Measurements from ENCODE around the gene CPXM2.

CPXM2 gene

DNA sequence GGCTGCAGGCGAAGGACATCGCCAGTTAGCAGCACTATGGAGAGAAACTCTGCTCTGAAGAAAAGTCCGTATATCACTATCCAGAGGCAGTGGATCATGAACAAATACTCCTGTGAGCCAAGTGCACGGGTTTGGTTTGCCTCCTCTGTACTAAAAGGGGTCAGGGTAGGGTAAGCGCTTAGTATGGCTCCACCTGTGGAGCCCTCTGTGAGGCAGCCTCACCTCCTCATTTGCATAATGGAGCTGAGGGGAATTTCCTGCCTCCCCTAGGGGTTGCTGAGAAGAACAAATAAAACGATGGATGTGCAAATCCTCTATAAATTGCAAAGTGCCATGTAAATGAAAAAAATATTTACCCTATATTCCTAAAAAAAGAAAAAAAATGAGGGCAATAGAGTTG, 162.1 kb downstream of the CPXM2 start:
- no peak for DNase-seq

- no peak for DNase-seq
These were observed 164.8 kb downstream of the CPXM2 start for GRCh38 chr10:123726836-123727235.

- DNase-seq = no peak
These were observed 165.2 kb downstream of the CPXM2 start for GRCh38 chr10:123726381-123726780.

- no peak for DNase-seq
These were observed 166.9 kb downstream of the CPXM2 start for GRCh38 chr10:123724747-123725146.

GRCh38 chr10:123722351-123722750, 169.3 kb downstream of the CPXM2 start:
- no peak for DNase-seq

DNA sequence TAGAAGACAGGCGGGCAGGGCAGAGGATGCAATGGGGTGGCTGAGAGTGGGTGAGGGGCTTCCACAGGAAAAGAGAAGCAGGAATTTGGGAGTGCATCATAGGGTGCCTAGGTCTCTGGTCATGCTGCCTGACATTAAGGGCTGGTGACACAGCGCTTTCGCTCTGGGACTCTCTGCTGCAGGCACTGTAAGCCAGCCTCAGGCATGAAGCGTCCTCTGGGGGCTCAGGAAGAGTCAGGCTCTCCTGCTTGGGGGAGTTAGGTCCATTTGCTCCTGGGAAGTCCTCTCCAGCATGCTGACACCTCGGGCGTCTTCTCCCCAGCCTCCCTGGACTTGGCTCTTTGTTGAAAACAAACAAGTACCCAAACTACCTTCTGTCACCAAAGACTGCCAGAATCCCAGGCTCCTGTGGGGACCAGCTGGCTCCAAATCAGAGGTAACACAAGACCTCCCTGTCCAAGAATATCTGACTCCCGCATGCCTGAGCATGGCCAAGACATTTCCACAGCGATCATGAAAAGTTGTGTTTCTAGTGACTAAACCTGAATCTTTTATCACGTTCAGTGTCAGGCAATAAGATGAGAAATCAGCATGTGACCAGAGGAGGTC, 170.1 kb downstream of the CPXM2 start:
- DNase-seq = no peak

DNA sequence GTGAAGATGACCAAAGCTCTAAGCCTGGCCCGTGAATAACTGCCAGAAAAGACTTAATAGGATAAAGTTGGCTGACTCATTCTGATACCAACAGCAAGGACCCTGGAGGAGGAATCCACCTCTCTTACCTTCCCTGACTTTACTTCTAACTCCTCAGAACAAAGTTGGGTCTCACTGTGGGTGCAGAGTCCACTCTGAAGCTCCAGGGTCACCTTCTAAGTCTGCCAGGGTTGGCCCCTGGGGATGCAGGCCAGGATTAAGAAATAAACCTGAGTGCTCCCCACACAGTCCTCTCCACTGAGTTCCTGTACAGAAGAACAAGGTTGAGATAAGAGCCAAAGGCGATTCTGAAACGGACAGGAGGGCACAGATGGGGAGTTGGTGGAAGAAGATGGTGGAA, 171.1 kb downstream of the CPXM2 start:
- DNase-seq = no peak

GRCh38 chr10:123718544-123719060, 173.0 kb downstream of the CPXM2 start:
- no peak for DNase-seq

DNA sequence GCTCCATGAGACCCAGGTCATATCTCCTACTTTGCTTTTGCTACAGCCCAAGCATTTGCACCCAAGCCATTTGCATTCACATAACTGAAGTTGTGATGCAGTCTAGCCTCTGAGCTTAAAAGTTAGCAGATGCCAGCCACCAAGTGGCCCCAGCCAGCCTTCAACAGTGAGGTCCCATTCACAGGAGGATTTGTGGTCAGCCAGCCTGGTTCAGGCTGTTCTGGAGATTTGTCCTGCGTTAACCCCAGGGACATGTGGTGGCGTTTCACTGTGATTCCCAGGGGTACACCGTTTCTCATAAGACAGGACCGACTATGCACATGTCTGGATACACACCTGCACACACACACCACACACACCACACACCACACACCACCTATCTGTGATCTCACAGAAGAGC, 174.3 kb downstream of the CPXM2 start:
- DNase-seq = no peak

GRCh38 chr10:123715546-123715945, 176.1 kb downstream of the CPXM2 start:
- no peak for DNase-seq

DNA sequence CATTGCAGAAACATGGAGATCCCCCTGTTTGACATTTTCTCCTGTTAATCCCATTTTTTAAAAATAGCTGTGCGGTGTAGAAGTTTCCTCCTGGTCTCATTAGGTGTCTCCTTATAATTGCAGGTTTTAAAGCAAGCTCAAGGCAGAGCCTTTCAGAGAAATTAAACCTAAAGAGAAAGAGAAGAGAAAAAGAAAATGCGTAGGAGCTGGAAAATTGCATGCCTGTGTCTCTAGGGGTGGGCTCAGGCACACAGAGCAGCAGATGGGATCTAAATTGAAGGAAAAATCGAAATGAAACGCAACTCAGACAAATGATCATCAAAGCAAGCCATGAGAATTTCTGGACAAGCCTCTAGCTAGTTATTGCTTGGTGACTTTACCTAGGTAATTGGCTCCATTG, 185.4 kb downstream of the CPXM2 start:
- no peak for DNase-seq

- no peak for DNase-seq
These were observed 186.8 kb downstream of the CPXM2 start for GRCh38 chr10:123704812-123705211.

- DNase-seq = no peak
These were observed 187.5 kb downstream of the CPXM2 start for GRCh38 chr10:123704076-123704475.

- no peak for DNase-seq
These were observed 188.3 kb downstream of the CPXM2 start for GRCh38 chr10:123703195-123703790.
